ENCODE measurements around the gene UBE2E3. TPM values are rescaled to one million over a fixed set of nuclear protein-coding genes. Genes with fewer than 3 reads are reported as not detected.
"Not testable (repeated sequence)": the region's sequence is repeated elsewhere in the genome, so short reads cannot be mapped to it uniquely, and the experiment has no call there.

UBE2E3 gene
- polyA plus RNA-seq, 3 donors: 184 to 207 (median 200) TPM

GRCh38 chr2:181066333-181066732 lies 85.9 kb downstream of the UBE2E3 start:
- DNase-seq: no peak

DNA sequence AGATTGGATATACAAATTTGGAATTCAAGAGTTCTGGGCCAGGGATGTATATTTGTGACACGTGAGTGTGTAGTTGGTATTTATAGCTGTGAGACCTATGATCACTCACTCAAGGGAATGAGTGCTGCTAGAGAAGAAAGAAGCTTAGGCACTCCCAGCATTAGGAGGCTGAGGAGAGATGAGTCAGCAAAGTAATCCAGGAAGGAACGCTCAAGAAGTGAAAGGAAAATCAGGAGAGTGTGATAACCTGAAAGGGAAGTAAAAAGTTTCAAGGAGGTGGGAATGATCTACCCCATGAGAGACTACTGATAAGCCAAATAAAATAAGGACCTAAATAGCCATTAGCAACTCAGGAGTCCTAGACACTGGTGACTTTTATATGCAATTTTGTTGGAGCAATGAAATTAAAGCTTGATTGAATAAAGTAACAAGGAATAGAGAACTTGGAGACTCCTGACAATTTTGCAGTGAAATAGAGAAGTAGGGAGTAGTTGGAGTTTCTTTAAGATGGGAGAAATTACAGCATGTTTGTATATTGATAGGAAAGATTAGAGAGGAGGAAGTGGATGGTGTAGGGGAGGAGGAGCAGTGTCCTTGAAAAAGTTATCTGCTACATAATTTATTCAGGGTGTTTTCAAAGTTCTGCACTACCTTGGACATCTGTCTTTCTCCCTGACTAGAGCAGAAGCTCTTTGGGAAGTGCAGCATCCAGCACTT lies 89.9 kb downstream of the UBE2E3 start:
- no peak for DNase-seq

- DNase-seq: no peak
These were observed 90.4 kb downstream of the UBE2E3 start for GRCh38 chr2:181070836-181071200.

GRCh38 chr2:181072486-181073235 lies 92.3 kb downstream of the UBE2E3 start:
- no peak for DNase-seq

GRCh38 chr2:181073896-181074295 lies 93.5 kb downstream of the UBE2E3 start:
- no peak for DNase-seq

GRCh38 chr2:181074457-181074856 lies 94.1 kb downstream of the UBE2E3 start:
- DNase-seq: no peak

DNA sequence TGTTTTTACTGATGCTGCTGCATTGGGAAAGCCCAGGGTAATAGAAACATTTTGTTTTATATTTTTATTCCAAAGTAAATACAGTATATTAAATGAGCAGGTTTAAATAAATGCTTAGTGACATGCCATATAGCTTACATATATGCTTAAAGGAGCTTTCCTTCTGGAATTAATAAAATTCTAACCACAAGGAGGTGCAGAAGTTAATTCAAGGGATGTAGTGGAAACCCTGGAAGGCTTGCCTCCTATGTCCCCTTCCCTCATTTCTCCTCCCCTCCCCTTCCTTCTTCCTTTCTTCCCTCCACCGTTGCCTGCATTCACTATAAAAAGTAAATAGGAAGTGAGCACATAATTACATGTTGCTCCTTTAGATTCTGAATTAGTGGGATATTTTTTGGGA lies 96.3 kb downstream of the UBE2E3 start:
- no peak for DNase-seq

GRCh38 chr2:181077128-181077709 lies 96.8 kb downstream of the UBE2E3 start:
- peak; percentile 40 for DNase-seq

GRCh38 chr2:181083140-181083539 lies 102.7 kb downstream of the UBE2E3 start:
- no peak for DNase-seq

DNA sequence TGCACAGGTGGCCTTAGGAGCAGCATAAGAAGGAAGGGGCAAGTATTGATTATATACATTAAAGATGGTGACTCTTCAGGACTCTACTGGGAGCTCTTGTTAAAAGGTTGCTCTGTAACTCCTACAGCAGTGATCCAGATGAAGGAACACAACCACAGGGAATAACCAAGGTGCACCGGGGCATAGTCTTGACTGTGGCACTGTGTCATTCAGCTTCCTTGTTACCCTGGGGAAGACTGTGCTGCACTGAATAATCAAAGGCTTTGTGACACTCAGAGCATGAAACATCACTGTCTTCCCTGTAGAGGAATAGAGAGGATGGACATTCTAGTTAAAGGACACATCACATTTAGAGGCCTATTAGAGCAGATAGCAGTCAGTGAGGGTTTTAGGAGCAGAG lies 105.3 kb downstream of the UBE2E3 start:
- no peak for DNase-seq

DNA sequence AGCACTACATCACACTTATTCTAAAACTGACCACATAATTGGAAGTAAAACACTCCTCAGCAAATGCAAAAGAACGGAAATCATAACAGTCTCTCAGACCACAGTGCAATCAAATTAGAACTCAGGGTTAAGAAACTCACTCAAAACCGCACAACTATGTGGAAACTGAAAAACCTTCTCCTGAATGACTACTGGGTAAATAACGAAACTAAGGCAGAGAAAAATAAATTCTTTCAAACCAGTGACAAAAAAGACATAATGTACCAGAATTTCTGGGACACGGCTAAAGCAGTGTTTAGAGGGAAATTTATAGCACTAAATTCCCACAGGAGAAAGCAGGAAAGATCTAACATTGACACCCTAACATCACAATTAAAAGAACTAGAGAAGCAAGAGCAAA lies 111.5 kb downstream of the UBE2E3 start:
- not testable (repeated sequence) for DNase-seq

- peak; percentile 30 for DNase-seq
These were observed 115.1 kb downstream of the UBE2E3 start for GRCh38 chr2:181095486-181095885.

DNA sequence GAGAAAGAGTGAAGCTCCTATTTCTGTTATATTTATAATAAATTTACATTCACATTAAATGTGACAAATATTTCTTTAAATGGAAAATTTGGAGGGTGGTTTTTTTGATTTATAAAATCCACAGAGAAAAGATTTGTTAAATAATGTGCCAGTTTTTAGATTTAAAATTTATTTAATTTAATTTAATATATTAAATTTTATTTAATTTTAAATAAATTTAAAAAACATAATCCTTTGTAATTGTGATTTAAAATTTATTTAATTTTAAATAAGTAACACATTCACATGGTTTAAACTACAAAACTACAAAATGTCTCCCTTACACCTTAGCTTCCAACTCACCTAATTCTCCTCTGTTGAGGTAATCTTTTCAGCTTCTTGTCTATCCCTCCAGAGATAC lies 123.3 kb downstream of the UBE2E3 start:
- no peak for DNase-seq

- DNase-seq: peak; percentile 58
These were observed 124.2 kb downstream of the UBE2E3 start for GRCh38 chr2:181104512-181105115.

- DNase-seq: no peak
These were observed 125.2 kb downstream of the UBE2E3 start for GRCh38 chr2:181105562-181105961.

GRCh38 chr2:181106229-181106628 lies 125.8 kb downstream of the UBE2E3 start:
- no peak for DNase-seq

DNA sequence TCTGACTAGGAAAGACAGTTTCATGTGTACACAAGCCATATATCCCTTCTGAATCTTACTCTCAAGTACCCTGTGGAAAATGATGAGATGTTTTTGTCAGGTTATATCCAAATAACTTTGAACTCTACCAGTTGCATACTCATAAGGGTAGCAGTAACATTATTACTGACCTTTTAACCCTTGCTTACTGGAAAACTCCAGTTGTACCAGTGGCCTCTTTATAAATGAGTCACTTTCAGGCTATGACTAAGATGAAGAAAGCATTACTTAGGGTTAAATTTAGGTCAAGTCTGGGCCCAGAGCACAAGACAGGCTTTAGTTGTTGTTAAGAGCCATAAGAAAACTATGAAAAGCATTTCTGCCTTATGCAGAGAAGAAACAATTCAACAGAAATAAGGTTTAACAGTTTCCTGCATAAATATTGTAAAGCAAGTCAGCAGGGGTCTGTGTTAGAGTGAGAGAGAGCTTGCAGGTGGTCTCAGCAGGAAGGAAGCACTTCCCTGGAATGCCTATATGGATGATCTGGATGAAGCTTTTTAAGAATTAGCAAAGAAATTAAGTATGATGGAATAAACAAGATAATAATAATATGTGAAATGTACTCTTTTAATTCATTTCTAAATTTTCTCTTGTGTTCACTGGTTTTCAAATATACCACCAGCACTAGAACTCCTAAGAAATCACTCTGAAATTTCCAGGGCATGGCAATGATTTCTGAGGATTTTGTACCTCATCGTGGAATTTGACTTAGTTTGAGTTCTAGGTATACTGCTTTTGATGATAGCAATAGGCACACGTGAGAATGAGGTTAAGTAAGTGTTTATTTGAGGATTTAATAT lies 126.6 kb downstream of the UBE2E3 start:
- no peak for DNase-seq

GRCh38 chr2:181107628-181107945 lies 127.2 kb downstream of the UBE2E3 start:
- DNase-seq: no peak

GRCh38 chr2:181111059-181111458 lies 130.7 kb downstream of the UBE2E3 start:
- no peak for DNase-seq

DNA sequence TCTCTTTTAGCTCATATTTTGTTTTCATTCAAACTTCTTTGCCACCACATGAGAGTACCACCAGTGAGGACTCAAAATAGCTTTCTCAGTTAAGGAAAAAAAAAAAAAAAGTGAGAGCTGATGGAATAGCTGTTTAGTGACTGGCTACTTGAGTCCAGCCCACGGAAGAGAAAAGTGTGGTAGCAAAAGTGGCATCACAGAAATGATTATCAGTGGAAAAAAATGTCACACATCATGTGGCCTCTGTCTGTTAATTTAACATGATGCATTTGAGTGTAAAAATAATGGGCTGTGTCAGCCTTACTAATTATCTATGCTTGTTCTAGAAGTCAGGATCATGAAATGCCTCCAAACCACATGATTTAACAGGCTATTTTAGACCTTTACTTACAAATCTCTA lies 132.5 kb downstream of the UBE2E3 start:
- DNase-seq: no peak
